GM19452 (cell line): ENCODE measurements around the gene RABGAP1L.
A peak's percentile ranks its signal among the peaks of the same experiment; 100 is the strongest.
"Not testable (repeated sequence)": the region's sequence is repeated elsewhere in the genome, so short reads cannot be mapped to it uniquely, and the experiment has no call there.

Source experiments
- ATAC-seq: cut with Tn5 transposase; IDR thresholded peaks from one replicate; pipeline ENCODE4 v1.9.1; 2021; ENCODE audit not compliant: unreplicated experiment

Gene RABGAP1L

GRCh38 chr1:175005085-175005783 lies 845.9 kb downstream of the RABGAP1L start:
- no peak for ATAC-seq

GRCh38 chr1:175009532-175009931 lies 850.2 kb downstream of the RABGAP1L start:
- no peak for ATAC-seq

GRCh38 chr1:175013445-175013844 lies 854.1 kb downstream of the RABGAP1L start:
- no peak for ATAC-seq

GRCh38 chr1:175015243-175015642 lies 855.9 kb downstream of the RABGAP1L start:
- ATAC-seq: no peak

- ATAC-seq: no peak
Measured at GRCh38 chr1:175019524-175019923, 860.2 kb downstream of the RABGAP1L start.

GRCh38 chr1:175023043-175023921 lies 864.0 kb downstream of the RABGAP1L start, which contains the start of gene MRPS14:
Gene MRPS14, minus strand, starts transcription at chr1:175023425. Its CDS starts 17 bp downstream, at chr1:175023408.
- ATAC-seq: peak; percentile 92

GRCh38 chr1:175023922-175024242 lies 864.6 kb downstream of the RABGAP1L start:
- ATAC-seq: not testable (repeated sequence)

- no peak for ATAC-seq
Measured at GRCh38 chr1:175024773-175025172, 865.5 kb downstream of the RABGAP1L start.

GRCh38 chr1:175033953-175034352 lies 874.6 kb downstream of the RABGAP1L start:
- ATAC-seq: no peak

- no peak for ATAC-seq
Measured at GRCh38 chr1:175034775-175035174, 875.5 kb downstream of the RABGAP1L start.

- ATAC-seq: no peak
Measured at GRCh38 chr1:175035865-175036264, 876.5 kb downstream of the RABGAP1L start.

GRCh38 chr1:175036476-175036875 lies 877.2 kb downstream of the RABGAP1L start:
- no peak for ATAC-seq

- ATAC-seq: no peak
Measured at GRCh38 chr1:175037416-175037815, 878.1 kb downstream of the RABGAP1L start.

- no peak for ATAC-seq
Measured at GRCh38 chr1:175040324-175040879, 881.1 kb downstream of the RABGAP1L start.

- ATAC-seq: no peak
Measured at GRCh38 chr1:175042650-175043049, 883.3 kb downstream of the RABGAP1L start.

GRCh38 chr1:175043824-175044223 lies 884.5 kb downstream of the RABGAP1L start:
- ATAC-seq: no peak

GRCh38 chr1:175044591-175044990 lies 885.3 kb downstream of the RABGAP1L start:
- not testable (repeated sequence) for ATAC-seq
